Activated CD8-positive, alpha-beta memory T cell treated with anti-CD3 and anti-CD28 coated beads, Interleukin-2, amount 50 U/mL, for 1 hour (primary cell): Measurements from ENCODE around the gene FN1.

Experiments used
- DNase-seq: peaks from one replicate; pipeline ENCODE4 v3.0.0-alpha.2; 2020; ENCODE audit errors: extremely low read depth

FN1 gene

GRCh38 chr2:215383652-215384279, 52.1 kb downstream of the FN1 start:
- no peak for DNase-seq

GRCh38 chr2:215382480-215382879, 53.4 kb downstream of the FN1 start:
- DNase-seq = no peak

GRCh38 chr2:215382011-215382410, 53.9 kb downstream of the FN1 start:
- DNase-seq = no peak

- DNase-seq = no peak
These were observed 55.2 kb downstream of the FN1 start for GRCh38 chr2:215380699-215381098.

GRCh38 chr2:215379948-215380347, 55.9 kb downstream of the FN1 start:
- DNase-seq = no peak

GRCh38 chr2:215379039-215379438, 56.8 kb downstream of the FN1 start:
- no peak for DNase-seq

- DNase-seq = no peak
These were observed 57.8 kb downstream of the FN1 start for GRCh38 chr2:215378045-215378444.

- no peak for DNase-seq
These were observed 58.6 kb downstream of the FN1 start for GRCh38 chr2:215377283-215377682.

GRCh38 chr2:215376103-215376780, 59.6 kb downstream of the FN1 start:
- no peak for DNase-seq

- no peak for DNase-seq
These were observed 60.4 kb downstream of the FN1 start for GRCh38 chr2:215375467-215375830.

GRCh38 chr2:215374642-215375466, 61.0 kb downstream of the FN1 start:
- no peak for DNase-seq

- DNase-seq = no peak
These were observed 61.9 kb downstream of the FN1 start for GRCh38 chr2:215374002-215374401.

- no peak for DNase-seq
These were observed 62.8 kb downstream of the FN1 start for GRCh38 chr2:215372968-215373649.

- DNase-seq = no peak
These were observed 63.7 kb downstream of the FN1 start for GRCh38 chr2:215371915-215372897.

- DNase-seq = no peak
These were observed 65.5 kb downstream of the FN1 start for GRCh38 chr2:215370112-215370965.

GRCh38 chr2:215369181-215369760, 66.6 kb downstream of the FN1 start:
- no peak for DNase-seq

- no peak for DNase-seq
These were observed 67.4 kb downstream of the FN1 start for GRCh38 chr2:215368493-215368809.

- no peak for DNase-seq
These were observed 68.0 kb downstream of the FN1 start for GRCh38 chr2:215367662-215368492.

GRCh38 chr2:215366440-215367032, 69.3 kb downstream of the FN1 start:
- no peak for DNase-seq
